ENCODE measurements around the gene LHFPL2. TPM values are rescaled to one million over a fixed set of nuclear protein-coding genes. Genes with fewer than 3 reads are reported as not detected.

The LHFPL2 gene
- total RNA-seq, 2 donors from 2014 or later: 30.1 to 72.6 TPM

DNA sequence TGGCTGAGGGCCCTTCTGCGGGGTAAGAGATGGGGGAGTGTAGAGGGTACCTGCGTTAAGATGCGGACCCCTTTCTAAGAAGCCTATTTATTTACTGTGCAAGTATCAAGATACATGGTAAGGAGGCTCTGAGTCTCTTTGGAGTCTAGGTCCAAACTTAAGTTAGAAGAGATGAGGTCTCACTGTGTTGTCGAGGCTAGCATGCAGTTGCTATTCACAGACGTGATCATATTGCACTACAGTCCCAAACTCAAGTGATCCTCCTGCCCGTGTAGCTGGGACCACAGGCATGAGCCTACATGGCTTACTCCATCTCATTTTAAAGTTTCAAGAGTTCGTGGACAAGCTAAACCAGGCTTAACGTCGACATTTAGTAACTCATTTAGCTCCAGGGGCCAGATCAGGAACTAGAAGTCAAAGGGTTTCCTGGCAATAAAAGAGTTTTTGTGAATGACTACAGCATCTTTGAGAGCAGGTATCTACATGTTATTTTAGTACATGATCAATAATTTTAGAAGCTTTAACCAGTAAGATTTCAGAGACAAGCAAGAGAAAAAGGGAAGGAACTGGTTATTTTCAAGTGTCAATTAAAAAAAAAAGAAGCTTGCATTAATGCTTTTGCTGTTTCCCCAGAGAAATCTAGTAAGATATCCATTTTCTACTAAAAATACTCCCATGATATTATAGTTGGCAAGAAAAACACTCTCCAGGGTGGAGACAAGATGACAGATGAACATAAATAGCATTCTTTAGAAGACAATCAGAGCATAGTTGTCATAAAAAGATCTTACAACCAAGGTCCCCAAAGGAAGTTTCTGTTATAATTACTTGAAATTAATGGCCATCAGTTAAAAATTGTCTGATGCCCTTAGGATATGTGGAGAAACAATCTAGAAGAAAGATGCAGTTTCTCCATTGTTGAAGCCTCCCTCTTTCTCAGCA lies 146.9 kb downstream of the LHFPL2 start:
- no peak for DNase-seq (ENCODE audit: low spot score)
- H3K27me3 ChIP-seq (replicated peaks; ENCODE audit: insufficient read depth): no peaks in the 10 kb centered on the region
- no peaks in the 10 kb centered on the region for H3K36me3 ChIP-seq
- H3K27ac ChIP-seq: no peak overlapping the region
- no peak for ATAC-seq (ENCODE audit: insufficient number of reproducible peaks, low FRiP score, low read depth)
- peaks cover 37 to 74% of the 10 kb centered on the region in 2 donors for H3K4me1 ChIP-seq (ENCODE audit: control insufficient read depth in 1 of 2, low read depth in 2 of 2)
- TF ChIP-seq, protein P1, sequence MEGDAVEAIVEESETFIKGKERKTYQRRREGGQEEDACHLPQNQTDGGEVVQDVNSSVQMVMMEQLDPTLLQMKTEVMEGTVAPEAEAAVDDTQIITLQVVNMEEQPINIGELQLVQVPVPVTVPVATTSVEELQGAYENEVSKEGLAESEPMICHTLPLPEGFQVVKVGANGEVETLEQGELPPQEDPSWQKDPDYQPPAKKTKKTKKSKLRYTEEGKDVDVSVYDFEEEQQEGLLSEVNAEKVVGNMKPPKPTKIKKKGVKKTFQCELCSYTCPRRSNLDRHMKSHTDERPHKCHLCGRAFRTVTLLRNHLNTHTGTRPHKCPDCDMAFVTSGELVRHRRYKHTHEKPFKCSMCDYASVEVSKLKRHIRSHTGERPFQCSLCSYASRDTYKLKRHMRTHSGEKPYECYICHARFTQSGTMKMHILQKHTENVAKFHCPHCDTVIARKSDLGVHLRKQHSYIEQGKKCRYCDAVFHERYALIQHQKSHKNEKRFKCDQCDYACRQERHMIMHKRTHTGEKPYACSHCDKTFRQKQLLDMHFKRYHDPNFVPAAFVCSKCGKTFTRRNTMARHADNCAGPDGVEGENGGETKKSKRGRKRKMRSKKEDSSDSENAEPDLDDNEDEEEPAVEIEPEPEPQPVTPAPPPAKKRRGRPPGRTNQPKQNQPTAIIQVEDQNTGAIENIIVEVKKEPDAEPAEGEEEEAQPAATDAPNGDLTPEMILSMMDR (IDR thresholded peaks at IDR 0.05): no peak
- no peaks in the 10 kb centered on the region for H3K9me3 ChIP-seq
- no peak overlapping the region for H3K4me3 ChIP-seq

DNA sequence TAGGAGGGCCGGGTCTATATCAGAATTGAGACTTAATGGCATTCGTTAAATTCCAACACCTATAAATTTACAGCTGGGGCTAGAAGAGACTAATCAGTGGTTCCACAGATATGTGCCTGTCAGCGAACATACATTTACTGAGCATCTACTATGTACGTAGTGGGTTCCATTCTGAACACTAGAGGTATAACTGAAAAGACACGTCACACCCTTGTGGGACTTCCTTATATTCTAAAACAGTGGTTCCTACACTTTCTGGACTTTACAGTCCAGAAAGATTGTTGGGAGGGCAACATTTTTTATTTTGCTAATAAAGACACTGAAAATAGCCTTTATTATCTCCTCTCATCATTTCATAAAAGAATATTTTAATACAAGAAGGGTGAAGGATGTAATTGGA lies 147.7 kb downstream of the LHFPL2 start:
- no peak for DNase-seq (ENCODE audit: low spot score)
- H3K27me3 ChIP-seq (replicated peaks; ENCODE audit: insufficient read depth): no peaks in the 10 kb centered on the region
- TF ChIP-seq, protein P1 (IDR thresholded peaks at IDR 0.05): no peak
- H3K27ac ChIP-seq: no peak overlapping the region
- no peak for ATAC-seq (ENCODE audit: insufficient number of reproducible peaks, low FRiP score, low read depth)
- H3K4me1 ChIP-seq (ENCODE audit: control insufficient read depth in 1 of 2, low read depth in 2 of 2): peaks cover 29 to 74% of the 10 kb centered on the region in 2 donors
- no peaks in the 10 kb centered on the region for H3K9me3 ChIP-seq
- no peak overlapping the region for H3K4me3 ChIP-seq
- H3K36me3 ChIP-seq: no peaks in the 10 kb centered on the region

DNA sequence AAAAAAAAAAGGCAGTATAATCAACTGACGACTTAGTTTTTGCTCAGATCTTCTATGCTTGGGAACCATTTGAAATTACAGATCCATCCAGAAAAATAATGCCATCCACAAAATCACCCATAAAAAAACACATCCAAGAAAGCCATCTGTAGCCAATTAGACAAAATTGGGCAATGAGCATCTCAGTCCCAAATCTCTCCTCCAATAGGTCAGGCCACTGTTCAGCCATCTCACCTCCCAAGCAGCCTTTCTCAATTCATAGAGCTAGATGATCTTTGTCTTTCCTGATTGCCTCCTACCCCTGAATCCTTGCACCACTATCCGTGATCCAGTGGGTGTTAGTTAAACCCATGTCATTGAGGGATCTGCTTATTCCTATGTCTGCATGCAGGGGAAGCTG lies 148.5 kb downstream of the LHFPL2 start:
- H3K27ac ChIP-seq: no peak overlapping the region
- peaks cover 21 to 67% of the 10 kb centered on the region in 2 donors for H3K4me1 ChIP-seq (ENCODE audit: control insufficient read depth in 1 of 2, low read depth in 2 of 2)
- H3K9me3 ChIP-seq: no peaks in the 10 kb centered on the region
- no peaks in the 10 kb centered on the region for H3K36me3 ChIP-seq
- no peak for DNase-seq (ENCODE audit: low spot score)
- H3K27me3 ChIP-seq (replicated peaks; ENCODE audit: insufficient read depth): no peaks in the 10 kb centered on the region
- TF ChIP-seq, protein P1 (IDR thresholded peaks at IDR 0.05): no peak
- H3K4me3 ChIP-seq: no peak overlapping the region
- ATAC-seq (ENCODE audit: insufficient number of reproducible peaks, low FRiP score, low read depth): no peak

DNA sequence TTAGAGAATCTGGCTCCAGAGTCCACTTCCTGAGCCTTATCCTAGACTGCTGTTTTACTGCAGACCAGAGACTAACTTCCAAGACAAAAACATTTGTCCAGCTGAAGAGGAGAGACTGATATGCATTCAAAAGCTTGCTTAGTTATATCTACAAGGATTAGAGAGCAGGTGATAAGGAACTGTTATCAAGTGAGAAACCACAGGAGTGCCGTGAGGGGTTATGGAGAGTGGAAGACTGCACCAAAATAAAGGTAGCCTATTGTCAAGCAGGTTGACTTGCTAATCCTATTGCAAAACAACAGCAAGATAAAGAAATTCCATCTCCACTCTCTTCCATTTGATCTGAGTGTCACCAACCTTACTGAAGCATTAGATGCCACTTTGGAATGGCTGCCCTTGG lies 149.1 kb downstream of the LHFPL2 start:
- ATAC-seq (ENCODE audit: insufficient number of reproducible peaks, low FRiP score, low read depth): no peak
- H3K4me1 ChIP-seq (ENCODE audit: control insufficient read depth in 1 of 2, low read depth in 2 of 2): peaks cover 18 to 63% of the 10 kb centered on the region in 2 donors

More for the DNA sequence above, 149.1 kb downstream of the LHFPL2 start:
- H3K4me3 ChIP-seq: no peak overlapping the region
- no peak for DNase-seq (ENCODE audit: low spot score)
- H3K9me3 ChIP-seq: no peaks in the 10 kb centered on the region
- TF ChIP-seq, protein P1 (IDR thresholded peaks at IDR 0.05): no peak
- no peak overlapping the region for H3K27ac ChIP-seq
- no peaks in the 10 kb centered on the region for H3K36me3 ChIP-seq
- no peaks in the 10 kb centered on the region for H3K27me3 ChIP-seq (replicated peaks; ENCODE audit: insufficient read depth)
